CD14-positive monocyte (primary cell): ENCODE data around the gene CARNS1. TPM values are rescaled to one million over a fixed set of nuclear protein-coding genes. Genes with fewer than 3 reads are reported as not detected.
A peak's percentile ranks its signal among the peaks of the same experiment; 100 is the strongest.

ENCODE experiments used
- DNase-seq, 3 donors: peaks; one replicate each; pipeline ENCODE4 v3.0.0-alpha.2; 2011 to 2022
- H2AFZ ChIP-seq: 2 replicates; pipeline ENCODE4 v1.6.0; 2012; ENCODE audit warnings: mild to moderate bottlenecking, low read depth, low read length, inconsistent platforms; ENCODE audit not compliant: insufficient read depth, poor library complexity, severe bottlenecking
- H3K27ac ChIP-seq, 2 donors: 1 replicate in 1 of 2; 2 replicates in 1 of 2; pipeline ENCODE4 v1.5.1; 2012 to 2013; ENCODE audit warnings: low read length in 2 of 2, control low read depth in 1 of 2, inconsistent platforms in 1 of 2, low read depth in 1 of 2, mild to moderate bottlenecking in 1 of 2
- H3K27me3 ChIP-seq, 2 donors: one replicate each; pipeline versions ENCODE4 v1.6.0 to v1.6.1; 2011 to 2013; ENCODE audit warnings: low read length in 2 of 2; ENCODE audit not compliant: control insufficient read depth in 2 of 2, insufficient read depth in 2 of 2
- H3K36me3 ChIP-seq, 2 donors: replicated peaks in 1 of 2; 1 replicate in 1 of 2; 2 replicates in 1 of 2; pipeline versions ENCODE4 v1.5.1 to v1.6.1; 2012 to 2013; ENCODE audit warnings: low read length in 2 of 2, control low read depth in 1 of 2, inconsistent platforms in 1 of 2, mild to moderate bottlenecking in 1 of 2; ENCODE audit not compliant: insufficient read depth in 2 of 2, control insufficient read depth in 1 of 2
- H3K4me1 ChIP-seq, 2 donors: 1 replicate in 1 of 2; 2 replicates in 1 of 2; pipeline versions ENCODE4 v1.5.1 to v1.6.1; 2012 to 2013; ENCODE audit warnings: low read length in 2 of 2, control low read depth in 1 of 2, inconsistent platforms in 1 of 2, mild to moderate bottlenecking in 1 of 2, moderate library complexity in 1 of 2; ENCODE audit not compliant: insufficient read depth in 2 of 2, control insufficient read depth in 1 of 2
- H3K4me2 ChIP-seq: replicated peaks from 2 replicates; pipeline ENCODE3; 2012; ENCODE audit warnings: low read length, moderate library complexity, mild to moderate bottlenecking; ENCODE audit not compliant: poor library complexity, severe bottlenecking; ENCODE audit errors: extremely low read depth
- H3K4me3 ChIP-seq, 3 experiments: fragments of 200-600 bp in 1 of 3; sonication (generic) in 1 of 3; replicated peaks in 1 of 3; 1 replicate in 2 of 3; 2 replicates in 1 of 3; pipeline ENCODE4 v1.5.1; 2011 to 2013; ENCODE audit warnings: low read length in 3 of 3, mild to moderate bottlenecking in 3 of 3, control low read depth in 2 of 3, low read depth in 2 of 3, inconsistent platforms in 1 of 3, moderate library complexity in 1 of 3
- H3K79me2 ChIP-seq: 2 replicates; pipeline ENCODE4 v1.6.0; 2012; ENCODE audit warnings: mild to moderate bottlenecking, control low read depth, inconsistent platforms, low read length, moderate library complexity; ENCODE audit not compliant: insufficient read depth
- H3K9ac ChIP-seq: 2 replicates; pipeline ENCODE4 v1.6.0; 2017; ENCODE audit warnings: low read length, mild to moderate bottlenecking; ENCODE audit not compliant: insufficient read depth, poor library complexity, severe bottlenecking
- H3K9me3 ChIP-seq, 2 donors: replicated peaks in 1 of 2; 1 replicate in 1 of 2; 2 replicates in 1 of 2; pipeline versions ENCODE4 v1.5.1 to v1.6.1; 2012 to 2013; ENCODE audit warnings: low read length in 2 of 2, control low read depth in 1 of 2; ENCODE audit not compliant: control insufficient read depth in 1 of 2, insufficient read depth in 1 of 2
- H4K20me1 ChIP-seq: 2 replicates; pipeline ENCODE4 v1.6.0; 2012; ENCODE audit warnings: mild to moderate bottlenecking, low read length, control low read depth, moderate library complexity; ENCODE audit not compliant: insufficient read depth
- H3K27ac Mint-ChIP-seq, 7 donors: one replicate each; pipeline ENCODE4 v1.8.0; 2020; ENCODE audit warnings: mild to moderate bottlenecking in 7 of 7, mixed read lengths in 7 of 7, moderate library complexity in 6 of 7, inconsistent platforms in 2 of 7
- H3K27me3 Mint-ChIP-seq, 3 donors: one replicate each; pipeline ENCODE4 v1.8.0; 2021 to 2022; ENCODE audit warnings: low read depth in 3 of 3, mild to moderate bottlenecking in 3 of 3, mixed read lengths in 3 of 3, moderate library complexity in 3 of 3, inconsistent platforms in 1 of 3
- H3K36me3 Mint-ChIP-seq, 2 donors: one replicate each; pipeline ENCODE4 v1.8.0; 2020; ENCODE audit warnings: mixed read lengths in 2 of 2, inconsistent platforms in 1 of 2, mild to moderate bottlenecking in 1 of 2
- H3K4me1 Mint-ChIP-seq: one replicate; pipeline ENCODE4 v1.8.0; 2020; ENCODE audit warnings: mild to moderate bottlenecking, mixed read lengths
- H3K4me3 Mint-ChIP-seq, 2 donors: one replicate each; pipeline ENCODE4 v1.8.0; 2020; ENCODE audit warnings: mild to moderate bottlenecking in 2 of 2, mixed read lengths in 2 of 2, moderate library complexity in 1 of 2
- H3K9me3 Mint-ChIP-seq, 7 donors: one replicate each; pipeline ENCODE4 v1.8.0; 2020 to 2022; ENCODE audit warnings: mixed read lengths in 7 of 7, mild to moderate bottlenecking in 6 of 7, moderate library complexity in 6 of 7, inconsistent platforms in 2 of 7
- CTCF ChIP-seq: fragments of 200-600 bp; IDR thresholded peaks from one replicate; pipeline ENCODE4 v1.8.0; 2022; ENCODE audit warnings: antibody characterized with exemption, mild to moderate bottlenecking
- WGBS: methylation state at CpG from one replicate; pipeline ENCODE4 v1.1.5; 2013; ENCODE audit warnings: missing lambda C conversion rate; ENCODE audit not compliant: insufficient coverage; 5-methylcytosine and 5-hydroxymethylcytosine counted together
- intact Hi-C, 2 donors: fragments of 100-400 bp; cut with micrococcal nuclease; formaldehyde crosslinking; loops; one replicate each; pipeline versions ENCODE4 v1.15.0 to v1.15.1; 2023
- polyA plus RNA-seq, 3 donors: library from polyadenylated mRNA; depleted of rRNA in 1 of 3; unstranded in 2 of 3; stranded (reverse) in 1 of 3; fragments of 300-500 nt in 2 of 3; fragments of >200 nt in 1 of 3; fragmentation: Illumina TruSeq in 2 of 3; gene quantifications; 1 replicate in 2 of 3; 2 replicates in 1 of 3; pipeline ENCODE4 v1.2.3, GENCODE V29; 2012 to 2021

Gene CARNS1
- polyA plus RNA-seq, 3 donors: 0.09 TPM; not detected in 2

- peak within 1 kb of the TSS; percentile 99 to 100 for H3K4me3 Mint-ChIP-seq
- Histone ChIP-seq H3K4me3 (peak within 1 kb of the TSS; percentile 79 to 93 (median 91)), H3K27me3 (no peaks in the 10 kb centered on the region), H3K9ac (peak within 1 kb of the TSS; percentile 93), H3K27ac (peak within 1 kb of the TSS; percentile 66 to 88), H3K4me2 (peak within 1 kb of the TSS; percentile 91), H3K36me3 (peaks cover 23 to 28% of the 10 kb centered on the region in 2 donors), H3K9me3 (no peaks in the 10 kb centered on the region), H4K20me1 (peaks cover 3% of the 10 kb centered on the region), H3K4me1 (peaks cover 16 to 20% of the 10 kb centered on the region in 2 donors), H3K79me2 (peaks cover 16% of the 10 kb centered on the region), H2AFZ (peak within 1 kb of the TSS; percentile 86)
- H3K9me3 Mint-ChIP-seq: peaks cover 0 to 2% (median 0%) of the 10 kb centered on the region in 7 donors
- WGBS: under 1% methylated on average over 61 of the region's 68 CpGs
- H3K27me3 Mint-ChIP-seq: peaks cover 0 to 3% (median 1%) of the 10 kb centered on the region in 3 donors
- peaks cover 22 to 38% of the 10 kb centered on the region in 2 donors for H3K36me3 Mint-ChIP-seq
- intact Hi-C loops: loop anchor here (2.0 to 5.0 kb wide), 4 partner anchors 36 to 79 kb away; partner anchors contain the start of genes CDK2AP2 (in 1 of the 2), PITPNM1 (in 1 of the 2), RAD9A (in 1 of the 2) and TMEM134 (in 1 of the 2)
- H3K4me1 Mint-ChIP-seq: peaks cover 16% of the 10 kb centered on the region
- peak within 1 kb of the TSS; percentile 92 to 97 (median 93) for H3K27ac Mint-ChIP-seq
- DNase-seq: peak; percentile 96 to 97 (median 96)
- TF ChIP-seq CTCF: no peak
Observed at GRCh38 chr11:67428052-67429001, 12.8 kb downstream of the CARNS1 start, which contains the start of gene RPS6KB2. RPS6KB2 (plus strand) TSS chr11:67428494; CDS start chr11:67428546, 52 bp downstream.

- Histone ChIP-seq H3K4me1 (peaks cover 16 to 20% of the 10 kb centered on the region in 2 donors), H3K9ac (peak overlapping the region; percentile 93), H3K79me2 (peaks cover 16% of the 10 kb centered on the region), H3K9me3 (no peaks in the 10 kb centered on the region), H3K36me3 (peaks cover 32 to 37% of the 10 kb centered on the region in 2 donors), H3K4me3 (peak overlapping the region; percentile 79 to 93 (median 91)), H4K20me1 (peaks cover 10% of the 10 kb centered on the region), H2AFZ (peak overlapping the region; percentile 86), H3K27ac (peak overlapping the region; percentile 66 to 88), H3K4me2 (peak overlapping the region; percentile 91), H3K27me3 (no peaks in the 10 kb centered on the region)
- peaks cover 26 to 45% of the 10 kb centered on the region in 2 donors for H3K36me3 Mint-ChIP-seq
- peaks cover 16% of the 10 kb centered on the region for H3K4me1 Mint-ChIP-seq
- H3K4me3 Mint-ChIP-seq: peak overlapping the region; percentile 99 to 100
- intact Hi-C loops: loop anchor here (2.0 to 5.0 kb wide), 4 partner anchors 36 to 78 kb away; partner anchors contain the start of genes CDK2AP2 (in 1 of the 2), PITPNM1 (in 1 of the 2), RAD9A (in 1 of the 2) and TMEM134 (in 1 of the 2)
- 66% methylated on average over 10 of the region's 12 CpGs for WGBS
- H3K9me3 Mint-ChIP-seq: peaks cover 0 to 2% (median 0%) of the 10 kb centered on the region in 7 donors
- H3K27ac Mint-ChIP-seq: peak overlapping the region; percentile 92 to 96 (median 93)
- DNase-seq: no peak
- peaks cover 0 to 3% (median 0%) of the 10 kb centered on the region in 3 donors for H3K27me3 Mint-ChIP-seq
- TF ChIP-seq CTCF: no peak
Observed at GRCh38 chr11:67429038-67429668, 13.7 kb downstream of the CARNS1 start.
